GM18870 (cell line): ENCODE results near the gene UTP4.
"Not testable (repeated sequence)": the region's sequence is repeated elsewhere in the genome, so short reads cannot be mapped to it uniquely, and the experiment has no call there.

Experiments used
- ATAC-seq: cut with Tn5 transposase; IDR thresholded peaks from one replicate; pipeline ENCODE4 v1.9.1; 2021; ENCODE audit warnings: moderate library complexity; ENCODE audit not compliant: unreplicated experiment

Gene UTP4

GRCh38 chr16:69127966-69128510 is 4.4 kb upstream of the UTP4 start:
- no peak for ATAC-seq

GRCh38 chr16:69130461-69130860 is 2.0 kb upstream of the UTP4 start:
- no peak for ATAC-seq

DNA sequence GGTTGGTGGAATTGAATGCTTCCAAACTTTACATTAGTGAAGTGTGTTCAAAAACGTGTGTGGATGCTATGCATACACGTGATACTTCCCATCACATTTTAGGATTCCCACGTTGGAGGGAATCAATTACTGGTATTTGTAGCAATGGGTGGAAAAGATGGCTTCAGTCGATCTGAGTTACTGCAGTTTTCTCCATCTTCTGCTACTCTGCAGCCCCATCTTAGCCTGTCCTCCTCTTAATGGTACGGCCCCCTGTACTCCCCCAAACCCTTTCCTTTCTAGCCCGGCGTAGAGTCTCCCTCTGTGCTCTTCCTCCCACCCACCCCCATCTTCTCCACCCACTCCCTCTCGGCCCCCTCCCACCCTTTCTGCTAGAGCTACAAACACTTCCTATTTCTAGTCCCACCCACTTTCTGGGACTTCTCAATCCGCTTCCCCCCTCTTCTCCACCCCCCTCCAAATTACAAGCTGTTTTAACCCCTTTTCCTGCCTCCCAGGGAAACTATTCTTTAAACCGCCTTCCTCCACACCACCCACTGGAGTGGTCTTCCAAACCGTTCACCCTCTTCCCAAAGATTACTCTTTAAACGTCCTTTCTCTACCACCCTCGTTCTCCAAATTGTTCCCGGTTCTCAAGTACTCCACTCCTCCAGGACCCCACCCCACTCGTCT is 1.1 kb upstream of the UTP4 start:
- ATAC-seq = no peak

GRCh38 chr16:69131839-69132423 is 518 bp upstream of the UTP4 start:
- ATAC-seq = no peak

- no peak for ATAC-seq
Observed at GRCh38 chr16:69133373-69133954, 1.0 kb downstream of the UTP4 start.

DNA sequence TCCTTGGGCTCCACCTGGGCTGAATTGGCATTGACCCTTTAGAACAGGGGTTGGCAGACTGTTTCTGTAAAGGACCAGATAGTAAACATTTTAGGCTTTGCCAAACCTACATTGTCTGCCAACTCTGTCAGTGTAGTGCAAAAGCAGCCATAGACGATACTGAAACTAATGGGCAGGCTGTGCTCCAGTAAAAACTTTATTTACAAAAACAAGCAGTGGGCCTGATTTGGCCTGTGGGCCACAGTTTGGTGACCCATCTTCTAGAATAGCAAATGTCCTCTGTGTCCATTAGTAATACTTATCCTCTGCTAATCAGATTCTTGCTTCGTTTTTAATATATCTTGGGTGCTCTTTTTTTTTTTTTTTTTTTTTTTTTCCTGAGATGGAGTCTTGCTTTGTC is 6.2 kb downstream of the UTP4 start:
- ATAC-seq = no peak

GRCh38 chr16:69139464-69139863 is 7.0 kb downstream of the UTP4 start:
- ATAC-seq = not testable (repeated sequence)

DNA sequence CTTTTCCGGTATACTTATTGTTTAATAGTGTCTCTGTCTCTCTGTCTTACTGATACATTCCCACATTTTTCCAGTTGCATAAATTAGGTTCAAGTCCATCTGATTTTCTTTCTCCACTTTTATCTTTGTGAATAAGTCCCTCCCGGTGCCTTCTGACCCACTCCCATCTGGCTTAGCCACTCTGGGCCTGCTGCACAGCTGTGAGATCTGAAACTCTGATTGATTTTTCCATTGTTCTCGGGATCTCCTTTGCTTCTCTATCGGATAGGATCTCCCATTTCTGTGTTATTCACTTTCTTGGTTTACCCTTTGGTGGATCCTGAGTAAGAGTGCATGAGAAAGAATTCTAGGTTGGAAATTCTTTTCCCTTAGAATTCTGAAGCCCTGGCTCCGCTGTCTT is 8.6 kb downstream of the UTP4 start:
- no peak for ATAC-seq

DNA sequence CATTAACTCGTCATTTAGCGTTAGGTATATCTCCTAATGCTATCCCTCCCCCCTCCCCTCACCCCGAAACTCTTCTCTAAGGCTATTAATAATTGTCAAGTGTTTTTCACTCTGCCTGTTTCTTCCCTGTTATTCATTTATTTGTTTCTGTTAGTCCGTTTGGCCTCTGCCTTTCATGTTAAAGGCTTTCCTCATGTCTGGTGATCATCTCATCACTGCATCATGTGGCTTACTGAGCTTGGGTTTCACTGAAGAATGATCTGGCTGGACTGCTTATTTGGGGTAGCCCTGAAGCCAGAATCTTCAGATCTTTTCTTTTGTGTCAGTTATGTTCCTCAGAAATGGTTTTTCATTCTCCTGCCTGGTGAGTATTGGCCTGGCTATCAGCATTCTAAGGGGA is 9.5 kb downstream of the UTP4 start:
- no peak for ATAC-seq

DNA sequence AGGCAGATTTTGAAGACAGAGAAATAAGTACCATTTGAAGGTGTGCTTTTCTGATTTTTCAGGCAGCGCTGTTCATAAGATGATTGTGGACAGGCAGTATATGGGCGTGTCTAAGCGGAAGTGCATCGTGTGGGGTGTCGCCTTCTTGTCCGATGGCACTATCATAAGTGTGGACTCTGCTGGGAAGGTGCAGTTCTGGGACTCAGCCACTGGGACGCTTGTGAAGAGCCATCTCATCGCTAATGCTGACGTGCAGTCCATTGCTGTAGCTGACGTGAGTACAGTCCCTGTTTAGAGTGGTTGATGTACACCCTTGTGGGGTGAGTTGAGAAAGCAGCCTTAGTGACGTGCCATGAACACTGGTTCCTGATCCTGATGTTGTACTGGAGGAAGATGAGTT is 10.7 kb downstream of the UTP4 start:
- no peak for ATAC-seq

DNA sequence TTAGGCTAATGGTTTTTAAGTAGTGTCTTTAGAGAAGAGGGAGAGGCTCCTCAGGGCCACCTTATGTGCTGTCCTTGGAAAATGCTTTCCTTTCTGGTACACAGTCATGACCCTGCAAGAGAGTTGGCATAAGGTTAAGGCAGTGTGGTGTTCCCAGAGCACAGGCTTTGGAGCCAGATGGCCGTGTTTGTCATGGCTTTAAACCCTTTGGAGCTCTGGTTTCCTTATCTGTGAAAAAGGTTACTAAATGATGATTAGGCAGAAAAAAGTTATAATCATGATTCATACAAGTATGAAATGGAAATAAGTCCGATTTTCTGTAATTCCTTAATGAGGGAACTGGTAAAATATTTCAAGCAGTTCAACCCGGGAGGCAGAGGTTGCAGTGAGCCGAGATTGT is 13.2 kb downstream of the UTP4 start:
- no peak for ATAC-seq

DNA sequence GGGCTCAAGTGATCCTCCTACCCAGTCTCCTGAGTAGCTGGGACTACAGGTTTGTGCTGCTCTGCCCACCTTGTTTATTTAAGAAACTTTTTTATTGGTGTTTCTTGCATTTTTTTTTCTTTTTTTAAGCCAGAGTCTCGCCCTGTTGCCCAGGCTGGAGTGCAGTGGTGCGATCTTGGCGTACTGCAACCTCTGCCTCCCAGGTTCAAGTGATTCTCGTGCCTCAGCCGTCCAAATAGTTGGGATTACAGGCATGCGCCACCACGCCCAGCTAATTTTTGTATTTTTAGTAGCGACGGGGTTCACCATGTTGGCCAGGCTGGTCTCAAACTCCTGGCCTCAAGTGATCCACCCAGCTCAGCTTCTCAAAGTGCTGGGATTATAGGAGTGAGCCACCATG is 17.2 kb downstream of the UTP4 start:
- not testable (repeated sequence) for ATAC-seq

DNA sequence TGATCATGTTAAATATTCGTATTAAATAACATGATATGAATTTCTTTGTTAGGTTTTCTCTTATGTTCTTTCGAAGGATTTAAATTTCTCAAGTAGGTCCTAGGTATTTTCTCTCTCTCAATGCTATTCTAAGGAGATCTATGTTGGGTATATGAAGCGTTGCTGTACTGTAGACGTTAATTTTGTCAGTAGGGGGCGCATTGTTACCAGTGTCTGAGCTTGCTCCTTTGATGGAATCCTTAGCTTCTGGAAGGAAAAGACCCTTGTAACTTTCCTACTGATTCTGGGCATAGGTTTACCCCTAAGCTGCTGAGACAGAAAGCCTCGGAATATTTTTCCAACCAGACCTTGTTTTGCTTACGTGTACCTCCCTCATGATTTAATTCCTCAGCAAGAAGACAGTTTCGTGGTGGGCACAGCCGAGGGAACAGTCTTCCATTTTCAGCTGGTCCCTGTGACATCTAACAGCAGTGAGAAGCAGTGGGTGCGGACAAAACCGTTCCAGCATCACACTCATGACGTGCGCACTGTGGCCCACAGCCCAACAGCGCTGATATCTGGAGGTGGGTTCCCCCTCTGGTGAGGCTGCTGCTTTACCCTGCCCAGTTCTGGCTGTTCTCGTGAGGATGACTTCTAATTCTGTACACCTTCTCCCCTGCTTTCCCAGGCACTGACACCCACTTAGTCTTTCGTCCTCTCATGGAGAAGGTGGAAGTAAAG is 17.9 kb downstream of the UTP4 start:
- ATAC-seq = no peak

- no peak for ATAC-seq
Observed at GRCh38 chr16:69157196-69157595, 24.7 kb downstream of the UTP4 start.

DNA sequence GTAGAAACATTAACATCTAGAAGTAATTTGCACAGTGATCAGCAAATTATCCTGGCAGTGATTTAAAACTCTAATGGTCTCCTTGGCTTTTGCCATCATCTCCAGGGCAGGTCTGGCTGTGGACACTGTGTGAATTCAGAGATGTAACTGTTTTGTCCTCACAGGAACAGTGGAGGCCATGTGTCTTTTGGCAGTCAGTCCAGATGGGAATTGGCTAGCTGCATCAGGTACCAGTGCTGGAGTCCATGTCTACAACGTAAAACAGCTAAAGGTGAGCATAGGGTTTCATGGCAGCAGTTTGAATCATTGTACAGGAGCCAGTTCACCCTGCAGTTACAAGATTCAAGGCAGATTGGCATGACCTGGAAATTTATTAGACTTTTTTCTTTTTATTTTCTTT is 27.7 kb downstream of the UTP4 start:
- ATAC-seq = no peak

GRCh38 chr16:69165584-69165983 is 33.1 kb downstream of the UTP4 start:
- no peak for ATAC-seq

GRCh38 chr16:69166221-69166833 is 33.9 kb downstream of the UTP4 start:
- no peak for ATAC-seq

GRCh38 chr16:69166946-69167930 is 34.8 kb downstream of the UTP4 start:
- no peak for ATAC-seq

DNA sequence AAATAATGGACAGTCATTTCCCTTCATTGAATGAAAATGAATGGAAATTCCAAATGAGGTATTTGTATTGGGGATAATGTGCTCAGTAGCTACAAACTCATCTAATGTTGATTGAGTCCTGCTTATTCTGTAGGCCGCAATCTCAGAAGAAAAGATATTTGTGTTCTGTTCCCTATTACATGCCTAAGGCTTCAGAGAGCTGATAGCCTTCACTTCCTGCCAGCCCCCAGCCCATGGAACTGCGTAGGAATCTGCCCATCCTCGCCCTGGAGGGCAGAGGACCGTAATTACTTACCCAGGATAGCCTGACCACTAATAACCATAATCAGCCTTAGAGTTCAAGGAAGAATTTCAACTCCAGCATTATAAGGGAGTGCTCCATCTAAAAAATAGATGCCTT is 36.6 kb downstream of the UTP4 start:
- no peak for ATAC-seq
